ENCODE results near the gene GABRB2.
"Not testable (repeated sequence)": the region's sequence is repeated elsewhere in the genome, so short reads cannot be mapped to it uniquely, and the experiment has no call there.

Gene GABRB2

DNA sequence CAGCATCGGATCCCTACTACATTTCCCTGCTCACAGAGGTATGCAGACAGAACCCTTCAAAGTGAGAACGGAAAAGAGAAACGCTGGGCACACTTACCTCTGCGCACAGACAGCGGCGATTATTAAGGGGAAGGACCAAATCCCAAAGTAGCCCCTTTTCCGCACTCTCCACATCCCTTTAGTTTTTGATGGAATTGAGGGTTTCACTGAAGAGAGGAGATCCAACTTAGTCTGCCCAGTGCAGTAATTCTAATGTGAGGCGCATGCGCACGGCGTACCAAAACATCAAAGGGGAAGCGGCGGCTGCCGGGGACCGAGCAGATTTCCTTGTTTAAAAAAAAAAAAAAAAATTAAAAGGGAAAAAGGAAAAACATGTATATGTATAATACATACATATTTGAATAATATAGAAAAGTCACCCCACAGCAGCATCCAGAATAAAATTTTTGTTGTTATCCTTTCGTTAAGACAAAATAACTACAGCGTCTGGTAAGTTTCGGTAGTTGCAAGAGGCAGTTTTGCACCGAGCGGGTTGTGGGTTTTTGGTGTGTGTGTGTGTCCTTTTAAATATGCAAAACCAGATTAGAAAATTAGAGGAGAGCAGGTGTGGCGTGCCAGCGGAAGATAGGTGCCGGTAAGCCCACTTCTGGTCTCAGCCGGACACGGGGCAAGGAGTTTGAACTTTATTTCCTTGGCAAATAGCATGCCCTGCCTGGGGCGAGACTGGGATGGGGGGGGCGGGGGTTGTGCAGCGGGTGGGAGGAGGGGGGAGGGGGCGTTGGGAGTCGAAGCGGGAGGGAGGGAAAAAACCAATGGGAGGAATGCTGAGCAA, at the start of gene GABRB2:
Gene GABRB2, minus strand, starts transcription at position 256 of the 832 bp plus-strand sequence. Its CDS starts 82 bp downstream, at position 174.
- DNase-seq = no peak

DNA sequence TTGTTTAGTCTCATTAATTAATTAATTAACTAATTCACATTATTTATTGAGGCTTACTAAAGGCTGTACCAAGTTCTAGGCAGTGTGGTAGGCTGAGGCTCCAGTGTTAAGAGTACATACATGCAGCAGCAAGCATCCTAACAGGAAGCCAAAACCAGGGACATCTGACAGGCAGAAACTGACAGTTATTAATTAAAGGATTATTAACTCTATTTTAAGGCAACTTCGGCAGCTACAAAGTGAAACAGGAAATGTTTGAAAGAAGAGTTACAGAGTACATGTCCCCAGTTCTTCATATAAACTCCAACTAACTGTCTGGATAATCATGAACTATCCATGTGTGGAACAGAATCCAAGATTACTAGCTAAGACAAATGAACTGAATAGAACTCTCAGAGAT, 39.3 kb upstream of the GABRB2 start:
- no peak for DNase-seq

DNA sequence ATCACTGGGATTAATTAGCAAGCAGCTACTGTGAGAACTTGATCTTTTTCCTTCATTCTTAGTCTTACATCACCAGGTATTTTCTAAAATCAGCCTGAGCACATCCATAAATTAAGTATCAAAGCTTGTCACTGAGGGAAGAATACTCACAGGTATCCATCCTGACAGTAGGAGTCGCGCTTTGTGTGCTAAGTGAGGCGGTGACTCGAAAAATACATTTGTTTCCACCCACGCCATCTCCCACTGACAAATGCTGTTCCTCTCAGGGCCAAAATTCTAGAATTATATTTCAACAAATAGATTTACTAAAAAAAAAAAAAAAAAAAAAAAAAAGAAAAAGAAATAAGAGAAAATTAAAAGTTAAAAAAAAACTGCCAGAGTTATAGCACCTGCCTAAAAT, 34.1 kb upstream of the GABRB2 start:
- DNase-seq = no peak

DNA sequence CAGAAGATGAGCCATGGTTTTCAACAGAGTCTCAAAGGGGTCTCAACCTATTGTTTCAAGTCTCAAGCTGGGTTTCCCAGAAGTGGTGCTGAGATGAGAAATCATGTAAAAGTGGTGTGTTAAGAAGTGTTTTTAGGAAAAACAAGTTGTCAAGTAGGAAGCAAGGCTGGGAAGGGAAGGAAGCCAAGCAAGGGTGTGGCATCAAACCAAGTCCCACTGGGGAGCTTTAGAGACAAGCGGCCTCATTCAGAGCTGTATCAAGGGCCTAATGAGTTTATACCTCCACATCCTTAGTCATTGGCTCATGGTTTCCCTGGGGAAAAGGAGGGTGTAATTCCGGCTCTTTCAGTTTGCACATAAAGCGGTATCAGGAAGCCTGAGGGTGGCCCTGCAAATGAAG, 26.4 kb upstream of the GABRB2 start:
- DNase-seq = no peak

DNA sequence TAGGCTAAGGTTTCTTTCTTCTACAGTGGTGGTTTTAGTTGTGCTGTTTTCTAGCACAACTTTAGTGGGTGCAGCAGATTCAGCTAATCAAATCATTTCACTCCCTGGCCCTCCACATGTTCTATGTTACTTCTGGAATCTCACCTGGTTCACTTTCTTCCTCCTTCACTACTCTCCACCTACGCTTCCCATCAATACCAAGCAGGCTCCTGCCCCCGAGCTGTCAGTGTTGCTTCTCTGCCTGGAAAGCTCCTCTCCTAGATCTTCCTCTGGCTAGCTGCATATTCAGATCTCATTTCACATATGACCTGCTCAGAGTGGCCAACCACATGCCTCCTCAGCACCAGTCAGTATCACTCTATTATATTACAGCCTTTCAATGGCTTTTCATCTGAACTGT, 19.6 kb upstream of the GABRB2 start:
- no peak for DNase-seq

DNA sequence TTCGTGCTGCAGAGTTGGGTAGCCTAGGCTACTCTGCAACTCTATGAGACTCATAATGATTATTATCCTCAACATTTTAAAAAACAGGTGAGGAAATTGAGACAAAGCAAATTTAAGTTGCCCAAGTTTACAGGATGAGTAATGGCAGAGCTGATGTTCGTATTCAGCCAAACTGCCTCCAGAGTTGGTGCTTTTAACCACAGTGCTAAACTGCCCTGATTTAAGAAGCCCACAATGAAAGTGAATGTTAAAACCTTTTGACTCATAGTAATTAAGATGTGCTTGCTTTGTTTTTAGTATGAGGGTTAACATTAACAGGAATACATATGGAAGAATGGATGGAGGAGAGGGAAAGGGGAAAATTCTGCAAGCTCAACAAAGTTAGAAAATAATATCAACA, 15.9 kb upstream of the GABRB2 start:
- no peak for DNase-seq

DNA sequence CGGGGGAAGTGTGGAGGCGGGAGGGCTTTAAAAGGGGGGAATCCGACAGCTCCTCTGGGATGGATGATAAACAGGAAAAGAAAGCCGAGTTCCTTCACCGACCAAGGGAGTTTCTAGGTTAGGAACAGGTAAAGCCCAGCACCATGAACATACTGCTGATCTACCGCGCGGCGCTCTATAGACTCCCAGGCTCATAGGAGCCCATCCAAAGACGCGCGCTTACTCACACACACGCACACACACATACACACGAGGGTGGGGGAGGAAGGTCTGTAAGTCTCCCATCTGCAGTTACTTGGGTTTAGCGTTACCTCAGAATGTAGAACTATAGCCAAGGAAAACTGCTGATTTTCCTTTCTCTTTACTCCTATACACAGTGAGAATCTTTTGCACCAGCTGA, 2.6 kb upstream of the GABRB2 start:
- no peak for DNase-seq

DNA sequence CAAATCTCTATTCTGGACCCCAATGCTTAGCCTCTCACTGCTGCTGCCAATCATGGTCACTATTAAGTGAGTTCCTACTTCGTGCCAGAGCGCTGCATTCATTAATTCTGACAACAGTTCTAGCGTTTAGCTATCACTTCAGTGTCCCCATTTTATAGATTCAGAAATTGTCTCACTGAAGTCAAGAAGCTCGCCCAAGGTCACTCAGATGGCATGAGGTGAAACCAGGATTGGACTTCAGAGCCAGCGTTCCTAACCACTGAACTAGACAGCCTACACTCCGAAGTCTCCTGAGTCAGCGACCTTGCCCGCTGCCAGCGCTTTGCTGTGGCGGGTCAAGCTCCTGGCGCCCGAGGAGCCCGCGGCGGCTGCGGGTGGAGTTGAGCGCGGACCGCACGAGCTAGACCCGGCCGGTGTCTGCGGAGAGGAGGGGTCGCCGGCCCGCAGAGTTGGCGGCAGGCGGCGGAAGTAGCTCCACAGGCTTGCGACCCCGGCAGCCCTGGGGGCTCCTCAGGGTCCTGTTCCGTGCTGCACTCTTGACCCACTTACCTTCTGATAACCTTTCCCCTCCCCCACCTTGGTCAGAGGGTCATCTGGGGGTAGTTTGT, 2.1 kb upstream of the GABRB2 start:
- no peak for DNase-seq

DNA sequence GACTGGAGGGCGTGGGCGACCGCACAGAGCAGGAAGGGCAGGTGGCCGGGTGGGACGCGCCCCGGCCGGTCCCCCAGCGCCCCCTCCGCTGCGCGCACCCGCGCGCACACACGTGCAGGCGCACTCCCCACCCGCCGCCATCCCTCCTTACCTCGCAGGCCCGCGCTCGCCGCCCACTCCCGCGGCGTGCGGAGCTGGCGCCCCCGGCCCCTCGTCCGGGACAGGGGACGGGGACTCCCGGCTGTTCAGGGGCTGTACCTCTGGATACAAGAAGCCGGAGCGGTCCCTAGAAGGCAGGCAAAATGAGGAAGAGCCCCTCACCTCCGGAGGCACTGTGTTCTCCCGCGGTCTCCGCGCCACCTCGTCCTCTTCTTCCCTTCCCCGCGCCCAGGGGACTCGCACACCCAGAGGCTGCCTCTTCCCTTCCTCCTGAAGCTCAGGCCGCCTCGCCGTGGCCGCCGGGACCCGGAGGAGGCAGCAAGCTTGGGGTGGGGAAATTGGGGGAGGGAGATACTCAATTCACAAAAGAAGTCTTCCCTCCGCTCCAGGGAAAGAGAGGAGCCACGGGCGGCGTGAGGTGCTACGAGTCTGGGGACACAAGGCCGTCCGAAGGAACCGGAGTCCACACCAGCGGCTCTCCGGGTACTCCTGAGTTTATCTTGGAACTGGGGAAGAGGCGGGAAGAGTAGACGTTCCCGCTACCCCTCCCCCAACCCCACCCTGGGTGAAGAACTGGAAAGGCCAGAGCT, 1.4 kb upstream of the GABRB2 start:
- DNase-seq = no peak

DNA sequence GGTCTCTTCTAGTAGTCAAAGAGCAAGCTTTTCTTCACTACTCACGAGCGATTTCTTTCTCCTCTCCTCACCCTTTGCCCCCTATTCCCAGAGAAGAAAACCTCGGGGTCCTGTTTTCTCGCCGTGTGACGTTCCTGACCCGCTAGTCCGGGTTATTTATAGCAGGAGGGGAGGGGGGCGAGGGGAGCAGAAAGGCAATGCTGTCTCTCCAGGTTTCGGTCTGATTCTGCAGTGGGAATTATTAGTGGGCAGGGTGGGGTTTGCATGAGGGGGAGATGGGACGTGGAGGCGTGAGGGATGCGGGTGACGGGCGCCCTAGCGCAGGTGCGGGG, 847 bp upstream of the GABRB2 start:
- no peak for DNase-seq

DNA sequence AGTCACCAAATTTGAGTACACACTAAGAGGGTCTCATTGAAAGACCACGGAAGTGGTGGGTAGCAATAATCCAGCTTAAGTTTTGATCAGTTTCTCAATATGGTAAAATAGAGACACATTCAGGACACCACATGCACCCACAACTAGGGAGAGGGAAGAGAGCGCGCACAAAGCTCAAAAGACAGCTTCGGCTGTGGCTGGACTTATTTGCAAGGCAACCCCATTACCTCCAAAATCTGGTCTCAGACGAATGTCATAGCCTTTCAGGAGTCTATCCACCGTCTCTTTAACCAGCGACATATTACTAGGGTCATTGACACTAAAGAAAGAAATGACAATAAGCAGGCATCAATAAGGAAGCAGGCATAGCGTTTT, 443 bp downstream of the GABRB2 start:
- DNase-seq = no peak

DNA sequence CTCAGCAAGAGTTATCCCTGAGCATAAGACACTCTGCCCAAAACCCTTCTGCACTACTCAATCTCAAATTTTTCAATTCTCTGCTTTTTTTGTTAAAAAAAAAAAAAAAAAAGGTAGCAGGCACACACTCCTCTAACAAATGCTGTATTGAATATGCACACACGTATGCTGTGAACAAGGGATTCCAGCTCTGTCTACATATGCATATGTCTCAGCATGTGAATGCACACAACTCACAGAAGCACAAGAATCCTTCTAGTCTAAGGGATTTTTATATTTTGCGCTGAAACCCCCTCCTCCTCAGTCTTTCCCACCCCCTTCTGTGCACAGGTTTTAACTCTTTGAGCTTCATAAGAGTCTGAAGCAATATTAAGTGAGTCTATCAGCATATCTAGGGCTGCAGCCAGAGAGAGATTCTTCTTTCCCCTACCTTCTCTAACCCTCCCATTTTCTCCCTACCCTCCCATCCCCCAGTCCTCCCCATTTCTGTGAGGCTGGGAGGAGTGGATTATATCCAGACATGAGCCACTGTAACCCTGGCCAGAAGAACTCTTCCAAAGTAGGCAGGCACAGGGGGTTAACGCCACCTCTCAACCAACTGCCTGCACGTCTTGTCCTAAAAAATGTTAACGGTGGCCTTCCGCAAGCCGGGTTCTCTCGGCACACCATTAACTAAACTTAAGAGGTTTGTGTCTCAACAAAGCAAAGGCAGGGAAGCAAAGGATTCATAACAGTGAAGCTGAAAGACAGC, 1.0 kb downstream of the GABRB2 start:
- no peak for DNase-seq

DNA sequence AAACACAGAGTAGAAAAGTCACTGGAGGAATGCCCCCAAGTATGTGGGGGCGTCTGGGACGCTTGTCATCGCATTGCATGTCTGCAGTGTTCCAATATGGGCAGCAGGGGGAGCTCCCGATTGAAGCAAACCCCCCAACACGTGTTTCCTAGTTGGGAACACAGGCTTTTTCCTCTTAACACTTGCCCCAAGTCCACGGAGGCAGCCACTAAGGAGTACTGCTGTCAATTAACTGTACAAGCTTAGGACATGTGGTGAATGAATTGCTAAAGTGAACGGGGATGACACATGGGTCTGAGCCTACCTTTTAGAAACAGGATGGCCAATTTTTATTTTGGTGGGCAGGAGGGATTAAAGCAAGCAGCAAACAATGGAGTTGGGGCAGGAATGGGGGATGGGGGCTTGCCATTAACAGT, 2.2 kb downstream of the GABRB2 start:
- DNase-seq = no peak

DNA sequence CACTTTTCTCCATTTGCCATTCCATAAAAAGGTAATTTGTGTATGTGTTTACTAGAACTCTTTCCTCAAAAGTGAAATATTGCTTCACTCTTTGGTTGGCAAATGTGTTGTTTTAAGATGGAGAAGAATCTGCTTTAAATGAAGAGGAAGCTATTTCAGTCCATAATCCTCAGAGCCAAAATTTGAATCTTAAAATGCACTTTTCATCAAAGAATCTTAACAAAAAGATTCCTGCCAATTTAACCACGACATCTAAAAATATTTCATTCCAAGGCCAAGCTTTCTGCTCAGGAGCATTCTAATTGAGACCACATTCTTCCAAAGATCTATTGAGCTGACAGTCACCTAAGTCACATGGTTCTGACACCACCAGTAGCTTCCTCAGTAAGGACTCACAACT, 7.5 kb downstream of the GABRB2 start:
- no peak for DNase-seq

DNA sequence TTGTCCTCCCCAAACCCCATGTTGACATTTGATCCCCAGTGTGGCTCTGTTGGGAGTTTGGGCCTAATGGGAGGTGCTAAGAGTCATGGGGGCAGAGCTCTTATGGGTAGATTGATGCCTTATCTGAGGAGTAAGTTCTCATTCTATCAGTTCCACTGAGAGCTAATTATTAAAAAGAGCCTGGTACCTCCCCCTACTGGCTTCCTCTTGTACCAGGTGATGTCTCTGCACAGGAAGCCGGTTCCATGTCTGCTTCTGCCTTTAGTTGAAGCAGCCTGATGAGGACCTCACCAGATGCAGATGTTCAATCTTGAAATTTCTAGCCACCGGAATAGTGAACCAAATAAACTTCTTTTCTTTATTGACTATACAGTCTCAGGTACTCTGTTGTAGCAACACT, 10.8 kb downstream of the GABRB2 start:
- DNase-seq = no peak

DNA sequence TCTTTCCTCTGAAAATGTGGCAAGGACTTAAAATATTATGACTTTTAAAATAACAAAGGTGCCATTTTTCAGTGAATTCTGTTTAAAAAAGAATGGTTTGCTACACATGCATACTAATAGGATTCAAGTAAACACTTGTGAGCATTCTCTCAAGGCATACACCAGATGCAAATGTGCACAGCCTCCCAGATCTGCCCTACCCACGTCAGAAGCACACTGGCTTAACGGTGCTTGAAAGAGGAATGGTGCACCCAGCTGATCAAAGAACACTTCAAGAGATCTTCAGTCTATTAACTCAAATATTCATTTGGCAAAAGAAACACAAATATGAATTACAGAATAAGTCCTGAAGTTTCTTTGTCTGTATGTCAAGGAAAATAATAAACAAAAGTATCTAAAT, 15.8 kb downstream of the GABRB2 start:
- no peak for DNase-seq

DNA sequence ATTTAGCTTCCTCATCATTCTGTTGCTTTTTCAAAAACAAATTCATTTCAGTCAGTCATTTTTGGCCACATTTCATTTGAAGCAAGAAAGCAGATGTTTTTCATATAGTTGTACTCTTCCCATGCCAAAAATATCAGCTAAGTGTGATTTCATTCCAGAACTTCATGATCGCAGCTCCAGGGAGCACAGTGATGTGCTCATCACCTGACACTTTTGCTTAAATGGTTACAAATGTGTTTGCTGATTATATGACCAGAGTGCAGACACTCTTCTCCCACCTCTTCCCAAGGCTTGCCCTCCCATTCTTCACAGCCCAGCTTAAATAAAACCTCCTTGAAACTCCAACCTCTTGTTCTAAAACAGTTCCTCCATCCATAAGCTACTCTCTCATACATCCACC, 32.6 kb downstream of the GABRB2 start:
- no peak for DNase-seq

DNA sequence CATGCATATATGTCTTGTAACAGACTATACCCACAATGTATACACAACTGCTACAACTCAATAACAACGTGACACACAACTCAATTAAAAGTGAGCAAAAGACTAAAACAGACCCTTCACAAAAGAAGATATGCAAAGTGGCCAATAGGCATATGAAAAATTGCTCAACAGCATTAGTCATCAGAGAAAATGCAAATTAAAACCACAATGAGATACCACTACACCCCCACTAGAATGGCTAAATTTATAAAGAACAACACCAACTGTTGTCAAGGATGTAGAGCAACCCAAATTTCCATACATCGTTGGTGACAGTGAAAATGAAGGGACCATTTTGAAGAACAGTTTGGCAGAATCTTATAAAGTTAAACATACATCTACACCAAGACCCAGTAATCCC, 38.9 kb downstream of the GABRB2 start:
- no peak for DNase-seq

DNA sequence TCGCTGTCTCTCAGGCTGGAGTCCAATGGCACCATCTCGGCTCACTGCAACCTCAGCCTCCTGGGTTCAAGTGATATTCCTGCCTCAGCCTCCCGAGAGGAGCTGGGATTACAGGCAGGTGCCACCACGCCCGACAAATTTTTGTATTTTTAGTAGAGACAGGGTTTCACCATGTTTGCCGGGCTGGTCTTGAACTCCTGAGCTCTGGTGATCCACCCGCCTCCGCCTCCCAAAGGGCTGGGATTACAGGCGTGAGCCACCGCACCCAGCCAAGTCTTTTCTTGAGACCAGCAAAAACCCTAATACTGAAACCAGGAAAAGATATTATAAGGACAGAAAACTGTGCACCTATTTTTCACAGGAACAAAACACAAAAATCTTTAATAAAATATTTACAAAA, 41.4 kb downstream of the GABRB2 start:
- not testable (repeated sequence) for DNase-seq

DNA sequence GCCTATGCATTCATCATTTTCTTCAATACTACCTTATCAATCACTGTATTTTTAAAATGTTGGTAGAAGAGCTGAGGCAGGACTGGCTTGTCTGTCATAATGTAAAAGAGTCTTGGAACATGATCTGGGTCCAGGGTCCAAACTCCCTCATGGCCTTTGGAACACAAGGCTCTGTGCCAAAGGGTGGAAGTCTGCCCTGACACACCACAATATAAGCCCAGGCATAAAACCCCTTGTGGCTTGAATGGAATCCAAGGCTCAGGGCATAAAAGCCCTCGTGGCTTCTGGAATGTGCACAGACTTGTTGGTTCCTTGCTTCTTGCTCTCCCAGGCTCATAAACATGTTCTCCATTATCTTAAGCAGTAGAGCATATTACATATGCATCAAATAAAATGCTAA, 48.0 kb downstream of the GABRB2 start:
- DNase-seq = no peak

DNA sequence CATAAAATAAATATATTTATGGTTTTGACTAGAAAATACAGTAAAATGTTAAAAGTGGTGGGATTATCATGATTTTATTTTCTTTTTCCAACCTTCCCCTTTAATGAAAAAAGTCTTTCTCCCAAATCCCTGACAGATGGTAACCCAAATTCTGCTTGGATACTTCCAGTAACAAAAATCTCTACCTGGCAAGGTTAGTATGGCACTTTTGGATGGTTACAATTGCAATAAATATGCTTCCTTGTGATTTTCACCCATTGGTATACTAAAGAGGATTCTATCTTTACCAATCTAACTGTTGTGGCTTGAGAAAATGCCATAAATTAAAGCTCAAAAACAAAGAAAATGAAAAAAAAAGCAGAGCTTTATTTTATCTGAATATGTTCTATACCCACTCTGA, 62.8 kb downstream of the GABRB2 start:
- no peak for DNase-seq

DNA sequence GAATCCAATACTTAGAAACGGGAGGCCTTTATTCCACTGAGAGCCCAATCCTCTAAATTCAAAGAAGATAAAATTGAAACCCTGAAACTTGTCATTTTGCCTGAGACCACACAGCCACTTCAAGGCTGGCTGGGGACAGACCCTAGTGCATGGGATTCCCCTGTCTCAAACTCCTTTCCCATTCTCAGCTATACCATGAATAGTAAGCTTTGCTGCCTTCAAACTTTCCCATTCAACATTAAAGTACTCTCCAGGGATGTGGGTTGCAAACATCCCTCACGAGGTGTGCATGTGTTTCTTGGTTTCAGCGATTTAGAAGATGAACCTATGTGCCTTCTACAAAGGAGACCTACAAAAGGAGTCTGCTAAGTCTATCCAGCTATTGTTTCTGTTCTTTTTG, 64.6 kb downstream of the GABRB2 start:
- no peak for DNase-seq

DNA sequence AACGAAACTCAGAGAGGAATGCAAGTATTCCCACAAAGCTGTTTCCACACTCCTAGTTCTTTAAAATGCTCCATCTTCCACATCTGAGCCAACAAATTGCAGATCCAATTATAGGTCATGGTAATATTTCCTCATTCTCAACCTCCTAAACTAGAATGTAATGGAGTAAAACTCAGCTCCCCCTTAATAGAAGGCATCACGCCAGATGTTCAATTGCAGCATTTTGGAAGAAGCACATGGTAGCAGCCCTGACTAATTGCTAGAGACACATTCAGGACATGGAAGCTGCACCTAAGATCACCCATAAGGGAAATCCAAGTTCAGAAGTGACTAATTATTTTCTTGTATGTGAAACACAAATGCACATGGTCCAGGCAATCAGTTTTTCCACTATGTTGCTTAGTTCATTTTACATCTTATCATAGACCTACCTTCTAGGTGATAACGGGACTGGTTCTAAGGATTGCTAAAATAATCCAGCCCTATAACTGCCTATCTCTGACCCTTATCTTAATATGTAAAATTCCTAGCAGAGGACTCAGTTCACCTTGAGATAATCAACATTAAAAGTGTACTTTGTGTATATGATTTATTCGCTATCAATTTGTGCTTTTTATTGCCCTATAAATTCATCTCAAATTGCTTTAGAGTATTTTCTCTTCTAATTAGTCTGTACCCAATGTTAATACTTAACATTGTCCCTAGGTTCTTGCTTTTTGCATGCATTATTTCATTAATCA, 75.1 kb downstream of the GABRB2 start:
- no peak for DNase-seq

Data from NCI-H1417 treated with DMSO at 0.1 percent for 48 hours (cell line).